Measurements from ENCODE around the gene ANKRD29.
"Not testable (repeated sequence)": the region's sequence is repeated elsewhere in the genome, so short reads cannot be mapped to it uniquely, and the experiment has no call there.

The ANKRD29 gene

GRCh38 chr18:23645568-23646175, 17.0 kb downstream of the ANKRD29 start:
- no peak for DNase-seq (ENCODE audit: low spot score)

DNA sequence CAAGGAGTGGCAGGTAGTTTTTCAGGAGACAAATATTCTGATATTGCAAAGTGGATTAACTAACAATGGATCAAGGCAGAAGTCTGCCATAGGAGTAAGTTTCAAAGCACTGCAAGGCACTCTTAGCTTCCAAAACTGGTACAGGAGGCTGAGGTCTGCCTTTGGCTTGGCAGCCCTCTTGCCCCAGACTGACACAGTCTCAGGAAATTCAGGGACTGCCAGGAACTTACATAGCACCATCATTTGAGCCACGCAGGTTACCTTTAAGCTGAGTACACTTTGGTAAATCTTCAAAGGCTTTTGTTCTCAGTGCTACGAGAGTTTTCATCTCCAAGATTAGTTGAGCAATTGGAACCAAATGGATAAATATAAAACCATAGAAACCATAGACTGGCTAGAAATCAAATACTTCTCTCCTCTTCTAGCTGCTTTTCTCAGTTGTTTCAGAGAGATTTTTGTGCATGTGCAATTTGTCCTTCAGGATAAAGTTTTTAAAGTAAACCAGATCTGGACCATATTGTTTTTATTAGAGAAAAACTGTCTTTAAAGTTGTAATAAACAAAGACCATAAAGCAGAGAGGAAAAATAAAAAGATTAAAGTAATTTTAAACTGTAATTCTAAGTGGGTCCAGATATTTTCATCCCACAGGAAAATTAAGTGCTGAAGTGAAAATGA, 18.8 kb downstream of the ANKRD29 start:
- no peak for DNase-seq (ENCODE audit: low spot score)

DNA sequence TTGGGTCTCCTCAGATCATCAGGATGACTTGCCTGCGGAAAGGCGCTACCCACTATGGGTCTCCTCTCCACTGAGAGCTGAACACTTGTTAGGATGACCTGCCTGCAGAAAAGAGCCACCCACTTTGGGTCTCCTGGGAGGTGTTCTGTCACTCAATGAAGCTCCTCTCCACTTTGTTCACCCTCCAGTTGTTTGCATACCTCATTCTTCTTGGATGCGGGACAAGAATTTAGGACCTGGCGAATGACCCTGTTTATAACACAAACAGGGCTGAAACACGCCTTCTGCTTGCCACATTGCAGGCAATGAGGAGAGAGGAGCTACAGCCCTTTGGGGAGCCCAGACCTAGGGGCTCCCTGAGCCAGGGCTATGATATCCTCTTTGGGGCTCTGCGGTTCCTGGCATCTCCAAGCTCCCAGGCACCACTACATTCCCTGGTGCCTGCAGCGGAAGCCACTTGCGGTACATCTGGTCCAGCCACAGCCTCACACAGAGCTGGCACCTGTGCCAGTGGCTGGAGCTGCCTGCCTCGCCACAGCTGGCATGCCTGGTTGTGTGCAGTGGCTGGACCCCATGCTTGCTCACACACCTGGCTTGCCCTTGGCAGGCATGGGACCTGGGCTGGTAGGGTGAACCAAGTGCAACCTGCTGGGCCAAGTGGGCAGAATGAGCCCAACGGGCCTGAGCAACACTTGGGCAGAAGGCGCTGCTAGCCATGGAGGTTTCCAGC, 20.6 kb downstream of the ANKRD29 start:
- DNase-seq (ENCODE audit: low spot score) = no peak

- no peak for DNase-seq (ENCODE audit: low spot score)
These were observed 21.5 kb downstream of the ANKRD29 start for GRCh38 chr18:23641143-23641720.

GRCh38 chr18:23640052-23640451, 22.7 kb downstream of the ANKRD29 start:
- DNase-seq (ENCODE audit: low spot score) = no peak

GRCh38 chr18:23636433-23636832, 26.3 kb downstream of the ANKRD29 start:
- DNase-seq (ENCODE audit: low spot score) = not testable (repeated sequence)

GRCh38 chr18:23636071-23636399, 26.7 kb downstream of the ANKRD29 start:
- no peak for DNase-seq (ENCODE audit: low spot score)

GRCh38 chr18:23635283-23636070, 27.2 kb downstream of the ANKRD29 start:
- peak; percentile 24 for DNase-seq (ENCODE audit: low spot score)

DNA sequence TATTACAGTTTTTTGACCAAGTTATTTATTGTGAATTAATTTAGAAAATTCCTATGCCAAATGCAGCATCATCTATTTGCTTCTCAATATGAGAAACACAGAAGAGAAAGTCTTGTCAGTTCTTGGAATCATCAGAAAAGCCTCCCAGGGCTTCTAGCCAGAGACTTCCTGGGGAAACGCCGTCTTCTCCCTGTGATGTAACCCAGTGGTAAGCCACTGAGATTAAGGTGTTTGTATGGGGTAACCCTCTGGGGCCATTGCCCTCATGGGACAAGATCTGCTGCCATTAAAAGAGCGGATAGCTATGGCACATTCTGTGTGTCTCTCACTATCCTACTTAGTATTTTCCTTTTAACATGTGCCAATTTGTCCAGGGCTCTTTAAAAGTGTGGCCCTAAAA, 28.0 kb downstream of the ANKRD29 start:
- no peak for DNase-seq (ENCODE audit: low spot score)

DNA sequence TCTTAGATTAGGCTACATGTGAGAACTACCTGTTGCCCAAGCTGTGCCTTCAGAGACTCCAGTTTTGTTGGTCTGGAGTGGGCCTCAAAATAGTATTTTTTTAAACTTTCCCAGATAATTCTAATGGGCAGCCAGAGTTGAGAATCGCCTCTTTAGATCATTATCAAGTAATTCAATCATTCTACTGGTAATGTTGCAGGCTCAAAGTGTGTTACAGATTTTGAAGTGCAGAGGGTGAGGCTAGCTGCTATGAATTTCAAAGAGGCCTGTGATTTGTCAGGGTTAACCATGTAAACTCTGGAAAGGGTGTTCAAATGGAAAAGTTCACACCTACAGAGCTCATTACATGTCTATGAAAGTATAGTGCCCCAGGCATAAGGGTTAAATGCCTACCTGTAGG, 30.1 kb downstream of the ANKRD29 start:
- no peak for DNase-seq (ENCODE audit: low spot score)

GRCh38 chr18:23631746-23632145, 31.0 kb downstream of the ANKRD29 start:
- DNase-seq (ENCODE audit: low spot score) = no peak

DNA sequence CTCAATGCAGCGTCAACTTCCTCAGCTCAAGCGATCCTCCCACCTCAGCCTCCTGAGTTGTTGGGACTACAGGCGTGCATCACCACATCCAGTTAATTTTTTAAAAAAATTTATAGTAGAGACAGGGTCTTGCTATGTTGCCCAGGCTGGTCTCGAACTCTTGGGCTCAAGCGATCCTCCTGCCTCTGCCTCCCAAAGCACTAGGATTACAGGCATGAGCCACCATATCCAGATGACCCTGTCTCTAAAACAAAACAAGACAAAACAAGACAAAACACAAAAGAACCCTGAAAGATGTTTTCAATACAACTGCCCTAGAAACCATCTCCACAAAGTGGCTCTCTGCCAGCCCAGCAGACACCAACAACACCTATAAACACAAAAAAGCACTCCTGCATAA, 31.4 kb downstream of the ANKRD29 start:
- DNase-seq (ENCODE audit: low spot score) = no peak

GRCh38 chr18:23629444-23629946, 33.2 kb downstream of the ANKRD29 start:
- peak; percentile 95 for DNase-seq (ENCODE audit: low spot score)

DNA sequence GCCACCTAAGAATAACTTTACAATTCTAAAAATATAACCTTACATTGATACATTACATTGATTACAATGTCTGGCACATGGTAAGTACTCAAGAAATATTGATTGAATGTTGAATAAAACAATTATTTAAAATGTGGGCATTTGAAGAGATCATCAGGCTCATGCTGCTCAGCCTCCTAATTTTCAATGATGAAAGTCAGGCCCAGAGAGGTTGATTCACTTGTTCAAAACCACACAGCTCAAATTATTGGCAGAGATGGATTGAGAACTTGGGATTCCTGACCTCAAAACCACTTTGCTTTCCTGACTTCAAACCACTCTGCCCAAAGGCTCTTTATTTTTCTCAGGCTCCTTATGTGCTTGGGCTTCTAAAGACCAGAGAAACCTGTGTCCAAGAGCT, 34.7 kb downstream of the ANKRD29 start:
- DNase-seq (ENCODE audit: low spot score) = no peak

DNA sequence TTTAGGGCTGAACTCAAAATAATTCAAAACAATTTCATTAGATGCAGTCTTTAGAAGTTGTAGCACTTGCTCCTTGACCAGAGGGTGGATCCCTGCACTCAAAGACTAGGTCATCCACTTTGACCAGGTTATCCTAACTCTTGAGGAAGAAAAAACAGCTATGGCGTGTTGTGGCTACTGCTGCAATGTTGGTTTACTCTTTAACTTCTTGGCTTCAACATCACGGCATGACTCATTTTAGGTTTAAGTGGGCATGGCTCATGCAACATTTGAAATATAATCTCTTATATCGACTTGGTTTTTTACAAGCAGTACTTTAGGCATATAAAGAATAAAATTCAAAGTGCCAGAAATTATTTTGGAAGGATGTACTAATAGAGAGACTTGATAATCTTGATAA, 35.4 kb downstream of the ANKRD29 start:
- peak; percentile 92 for DNase-seq (ENCODE audit: low spot score)

DNA sequence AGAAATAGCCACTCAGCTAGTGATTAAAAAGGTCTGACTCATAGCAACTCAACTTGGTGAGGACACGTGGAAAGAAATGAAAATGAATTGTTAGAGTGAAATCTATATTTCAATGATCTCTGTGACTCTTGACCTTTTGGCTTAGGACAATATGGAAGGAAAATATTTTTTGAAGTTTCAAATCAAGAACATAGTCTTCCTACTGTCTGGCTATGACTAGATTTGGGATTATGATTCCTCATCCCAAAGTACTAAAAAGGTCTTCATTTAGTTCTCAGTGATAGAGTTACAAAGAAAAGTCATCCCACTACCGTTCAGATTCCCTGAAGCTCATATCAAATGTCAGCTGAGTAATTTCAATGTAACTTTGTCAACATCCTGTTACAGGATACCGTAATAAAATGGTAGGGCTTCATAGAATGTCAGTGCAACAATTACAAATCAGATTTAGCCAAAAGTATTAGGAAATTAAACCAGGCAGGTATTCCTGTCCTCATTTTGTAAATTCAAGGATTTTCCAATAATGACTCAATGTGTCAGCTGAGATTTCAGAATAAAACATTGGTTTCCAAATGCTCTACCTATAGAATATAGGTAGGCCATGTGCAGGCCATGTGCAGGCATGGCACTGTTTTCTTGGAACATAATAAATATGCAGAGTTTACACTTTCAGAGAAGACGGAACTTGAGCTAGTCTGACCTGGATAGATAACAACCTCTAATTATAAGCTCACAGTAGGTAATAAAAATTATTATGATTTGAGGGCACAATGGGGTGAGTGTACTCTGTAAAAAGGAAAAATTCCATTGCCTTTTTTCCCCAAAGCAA, 36.0 kb downstream of the ANKRD29 start:
- peak; percentile 22 for DNase-seq (ENCODE audit: low spot score)

- DNase-seq (ENCODE audit: low spot score) = no peak
These were observed 39.7 kb downstream of the ANKRD29 start for GRCh38 chr18:23623040-23623439.

DNA sequence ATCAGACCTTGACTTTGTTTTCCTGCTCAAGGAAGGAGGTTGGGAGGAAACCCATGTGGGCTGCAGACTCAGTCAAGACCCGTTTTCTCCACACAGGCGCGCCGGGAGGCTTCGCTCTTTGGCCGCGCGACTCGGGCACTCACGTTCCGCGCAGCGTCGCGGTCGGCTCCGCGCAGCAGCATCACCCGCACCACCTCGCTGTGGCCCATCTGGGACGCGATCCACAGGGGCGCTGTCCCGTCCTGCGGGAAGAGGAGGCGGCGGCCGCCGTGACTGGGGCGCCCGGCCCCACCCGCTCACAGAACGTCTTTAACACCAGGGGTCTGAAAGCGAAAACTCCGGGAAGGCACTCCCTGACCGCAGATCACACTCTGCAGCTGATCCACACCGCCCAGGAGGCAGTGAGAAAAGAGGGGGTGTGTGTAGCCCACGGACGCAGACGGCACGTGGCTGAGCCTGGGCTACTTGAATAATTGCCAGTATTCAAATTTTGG, 43.3 kb downstream of the ANKRD29 start:
- DNase-seq (ENCODE audit: low spot score) = peak; percentile 28

DNA sequence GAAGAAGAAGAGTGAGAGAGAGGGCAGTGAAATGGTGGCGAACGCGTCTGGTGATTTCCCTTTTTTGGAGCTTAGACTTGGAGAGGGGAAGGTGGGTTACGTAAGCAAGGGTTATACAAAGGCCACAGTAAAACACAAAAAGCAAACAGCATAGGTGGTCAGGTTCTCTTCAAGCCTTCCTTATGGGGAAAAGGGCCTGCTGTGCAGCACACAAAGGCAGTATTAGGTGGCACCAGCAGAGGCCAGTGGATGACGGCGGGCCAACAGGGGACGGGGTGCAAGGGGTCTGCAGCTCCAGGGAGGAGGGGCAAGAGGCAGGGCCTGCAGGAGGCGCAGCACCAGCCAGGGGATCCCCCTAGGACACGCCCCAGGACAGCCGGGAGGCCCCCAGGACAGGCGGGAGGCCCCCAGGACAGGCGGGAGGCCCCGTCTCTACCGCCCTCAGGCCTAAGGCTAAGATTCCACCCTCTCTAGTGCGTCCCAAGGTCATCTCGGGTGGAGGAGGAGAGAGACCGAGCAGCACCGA, 43.8 kb downstream of the ANKRD29 start:
- DNase-seq (ENCODE audit: low spot score) = peak; percentile 50

GRCh38 chr18:23617412-23618014, 45.2 kb downstream of the ANKRD29 start:
- DNase-seq (ENCODE audit: low spot score) = peak; percentile 80
